WTC11 (cell line): ENCODE data around the gene C17orf67.

Source experiments
- CREB1 ChIP-seq: sonication (generic); formaldehyde crosslinking; IDR thresholded peaks from 2 replicates; pipeline ENCODE4 v1.8.0; 2023; ENCODE audit warnings: mild to moderate bottlenecking, missing genetic modification reagents
- CREM ChIP-seq: sonication (generic); formaldehyde crosslinking; IDR thresholded peaks from 2 replicates; pipeline ENCODE4 v1.8.1; 2022; ENCODE audit warnings: mild to moderate bottlenecking, missing genetic modification reagents, moderate library complexity
- CTCF ChIP-seq: fragments of 200-600 bp; IDR thresholded peaks from 2 replicates; pipeline ENCODE4 v1.8.0; 2022; ENCODE audit warnings: antibody characterized with exemption
- EMX1 ChIP-seq: fragments of 250-450 bp; sonication (Bioruptor Pico); IDR thresholded peaks from 2 replicates; pipeline ENCODE4 v1.8.0; 2021; ENCODE audit warnings: mild to moderate bottlenecking
- MAX ChIP-seq: sonication (generic); formaldehyde crosslinking; IDR thresholded peaks from 2 replicates; pipeline ENCODE4 v1.8.0; 2022; ENCODE audit warnings: mild to moderate bottlenecking, missing genetic modification reagents
- NFE2L1 ChIP-seq: sonication (generic); formaldehyde crosslinking; IDR thresholded peaks from 2 replicates; pipeline ENCODE4 v1.8.1; 2023; ENCODE audit warnings: missing genetic modification reagents
- NFYB ChIP-seq: sonication (generic); formaldehyde crosslinking; conservative IDR thresholded peaks from 2 replicates; pipeline ENCODE4 v1.8.0; 2022; ENCODE audit warnings: low read depth, missing genetic modification reagents
- NR2C2 ChIP-seq: sonication (generic); formaldehyde crosslinking; IDR thresholded peaks from 2 replicates; pipeline ENCODE4 v1.8.0; 2022; ENCODE audit warnings: mild to moderate bottlenecking, missing genetic modification reagents
- NR3C1 ChIP-seq: sonication (generic); formaldehyde crosslinking; conservative IDR thresholded peaks from 2 replicates; pipeline ENCODE4 v1.8.1; 2023; ENCODE audit warnings: low read depth, mild to moderate bottlenecking, missing genetic modification reagents
- TCF7 ChIP-seq: sonication (generic); formaldehyde crosslinking; IDR thresholded peaks from 2 replicates; pipeline ENCODE4 v1.8.0; 2022; ENCODE audit warnings: mild to moderate bottlenecking, low read depth, missing genetic modification reagents, moderate library complexity
- ZNF138 ChIP-seq: sonication (generic); formaldehyde crosslinking; conservative IDR thresholded peaks from 2 replicates; pipeline ENCODE4 v1.8.1; 2022; ENCODE audit warnings: mild to moderate bottlenecking, moderate library complexity, missing genetic modification reagents
- TF ChIP-seq, protein P1 (sequence below): sonication (generic); formaldehyde crosslinking; IDR thresholded peaks from 2 replicates; pipeline ENCODE4 v1.8.1; 2023; ENCODE audit warnings: mild to moderate bottlenecking, missing genetic modification reagents, moderate library complexity
- TF ChIP-seq, protein P2 (sequence below): sonication (generic); formaldehyde crosslinking; IDR thresholded peaks from 2 replicates; pipeline ENCODE4 v1.8.1; 2023; ENCODE audit warnings: mild to moderate bottlenecking, missing genetic modification reagents, moderate library complexity
- TF ChIP-seq, protein P3 (sequence below): fragments of 250-450 bp; sonication (Bioruptor Pico); IDR thresholded peaks from 2 replicates; pipeline ENCODE4 v2.1.2; 2022; ENCODE audit warnings: mild to moderate bottlenecking, moderate library complexity

DNA sequence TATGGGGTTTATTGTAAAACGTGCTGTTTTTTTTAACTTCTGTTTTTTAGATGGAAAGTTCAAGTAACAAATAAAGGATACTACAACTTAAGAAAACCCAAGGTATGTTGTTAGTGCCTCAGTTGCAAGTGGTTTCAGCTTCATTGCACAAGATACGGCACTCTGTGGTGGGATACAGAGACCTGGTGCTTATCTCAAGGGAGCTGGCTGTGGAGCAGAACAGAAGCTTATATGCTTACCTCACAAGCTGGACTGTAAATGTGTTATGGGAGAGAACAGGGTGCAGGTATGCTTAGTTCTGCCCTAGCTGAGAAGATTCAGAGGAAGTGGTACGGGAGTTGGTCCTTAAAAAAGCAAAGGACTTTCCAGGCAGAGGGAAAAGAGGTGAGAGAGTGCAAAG, 15.4 kb upstream of the C17orf67 start:
- TF ChIP-seq TCF7 (CRISPR knock-in tag): no peak
- no peak for TF ChIP-seq MAX (CRISPR knock-in tag)
- TF ChIP-seq CREM: no peak
- no peak for TF ChIP-seq CTCF
- no peak for TF ChIP-seq EMX1 (CRISPR knock-in tag)
- no peak for TF ChIP-seq NFYB (CRISPR knock-in tag)
- TF ChIP-seq, protein P1, sequence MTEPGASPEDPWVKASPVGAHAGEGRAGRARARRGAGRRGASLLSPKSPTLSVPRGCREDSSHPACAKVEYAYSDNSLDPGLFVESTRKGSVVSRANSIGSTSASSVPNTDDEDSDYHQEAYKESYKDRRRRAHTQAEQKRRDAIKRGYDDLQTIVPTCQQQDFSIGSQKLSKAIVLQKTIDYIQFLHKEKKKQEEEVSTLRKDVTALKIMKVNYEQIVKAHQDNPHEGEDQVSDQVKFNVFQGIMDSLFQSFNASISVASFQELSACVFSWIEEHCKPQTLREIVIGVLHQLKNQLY (CRISPR knock-in tag): no peak
- no peak for TF ChIP-seq NFE2L1 (CRISPR knock-in tag)
- no peak for TF ChIP-seq CREB1 (CRISPR knock-in tag)
- TF ChIP-seq ZNF138 (CRISPR knock-in tag): no peak
- TF ChIP-seq NR2C2 (CRISPR knock-in tag): no peak
- TF ChIP-seq NR3C1 (CRISPR knock-in tag): no peak
- TF ChIP-seq, protein P2, sequence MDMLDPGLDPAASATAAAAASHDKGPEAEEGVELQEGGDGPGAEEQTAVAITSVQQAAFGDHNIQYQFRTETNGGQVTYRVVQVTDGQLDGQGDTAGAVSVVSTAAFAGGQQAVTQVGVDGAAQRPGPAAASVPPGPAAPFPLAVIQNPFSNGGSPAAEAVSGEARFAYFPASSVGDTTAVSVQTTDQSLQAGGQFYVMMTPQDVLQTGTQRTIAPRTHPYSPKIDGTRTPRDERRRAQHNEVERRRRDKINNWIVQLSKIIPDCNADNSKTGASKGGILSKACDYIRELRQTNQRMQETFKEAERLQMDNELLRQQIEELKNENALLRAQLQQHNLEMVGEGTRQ: no peak
- TF ChIP-seq, protein P3, sequence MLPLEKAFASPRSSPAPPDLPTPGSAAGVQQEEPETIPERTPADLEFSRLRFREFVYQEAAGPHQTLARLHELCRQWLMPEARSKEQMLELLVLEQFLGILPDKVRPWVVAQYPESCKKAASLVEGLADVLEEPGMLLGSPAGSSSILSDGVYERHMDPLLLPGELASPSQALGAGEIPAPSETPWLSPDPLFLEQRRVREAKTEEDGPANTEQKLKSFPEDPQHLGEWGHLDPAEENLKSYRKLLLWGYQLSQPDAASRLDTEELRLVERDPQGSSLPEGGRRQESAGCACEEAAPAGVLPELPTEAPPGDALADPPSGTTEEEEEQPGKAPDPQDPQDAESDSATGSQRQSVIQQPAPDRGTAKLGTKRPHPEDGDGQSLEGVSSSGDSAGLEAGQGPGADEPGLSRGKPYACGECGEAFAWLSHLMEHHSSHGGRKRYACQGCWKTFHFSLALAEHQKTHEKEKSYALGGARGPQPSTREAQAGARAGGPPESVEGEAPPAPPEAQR: no peak
